ENCODE results near the gene ATP2B2. TPM values are rescaled to one million over a fixed set of nuclear protein-coding genes. Genes with fewer than 3 reads are reported as not detected.

The ATP2B2 gene
- total RNA-seq, 4 donors from 2014 or later = 0.42 to 2.0 (median 1.1) TPM

DNA sequence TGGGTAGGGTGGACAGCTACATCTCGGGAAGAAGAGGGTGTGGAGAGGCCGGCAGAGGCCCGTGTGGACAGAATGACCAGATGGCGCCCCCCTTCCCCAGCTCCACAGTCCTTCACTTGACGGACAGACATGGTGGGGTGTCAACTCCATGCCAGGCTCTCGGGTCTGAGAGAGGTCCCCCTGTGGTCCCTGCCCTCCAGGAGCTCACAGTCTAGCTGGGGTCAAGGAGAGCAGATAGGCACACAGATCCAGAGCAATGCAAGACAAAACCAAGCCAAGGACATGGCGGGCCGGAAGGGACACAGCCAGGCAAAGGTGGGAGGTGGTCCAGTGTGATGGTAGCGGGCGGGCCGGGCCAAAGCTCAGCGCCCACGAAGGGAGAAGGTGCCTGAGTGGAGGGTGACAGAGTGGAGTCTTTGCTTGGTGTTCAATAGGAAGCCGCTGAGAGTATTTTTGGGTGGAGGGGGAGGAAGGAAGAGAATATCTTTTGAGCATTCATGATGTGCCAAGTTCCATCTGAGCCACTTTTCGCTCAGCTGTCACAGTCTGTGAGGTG, 112.4 kb downstream of the ATP2B2 start:
- H3K27me3 ChIP-seq = no peaks in the 10 kb centered on the region
- whole genome bisulfite sequencing, 2 donors = 83 to 94% methylated on average over 15 of the region's 15 CpGs
- peaks cover 0 to 20% (median 6%) of the 10 kb centered on the region in 4 donors for H3K9me3 ChIP-seq
- DNase-seq (ENCODE audit: low spot score in 2 of 2) = no peak
- H3K4me3 ChIP-seq = no peak overlapping the region
- no peak overlapping the region for H3K27ac ChIP-seq
- peaks cover 0 to 35% (median 0%) of the 10 kb centered on the region in 3 donors for H3K36me3 ChIP-seq
- TF ChIP-seq, protein P1, sequence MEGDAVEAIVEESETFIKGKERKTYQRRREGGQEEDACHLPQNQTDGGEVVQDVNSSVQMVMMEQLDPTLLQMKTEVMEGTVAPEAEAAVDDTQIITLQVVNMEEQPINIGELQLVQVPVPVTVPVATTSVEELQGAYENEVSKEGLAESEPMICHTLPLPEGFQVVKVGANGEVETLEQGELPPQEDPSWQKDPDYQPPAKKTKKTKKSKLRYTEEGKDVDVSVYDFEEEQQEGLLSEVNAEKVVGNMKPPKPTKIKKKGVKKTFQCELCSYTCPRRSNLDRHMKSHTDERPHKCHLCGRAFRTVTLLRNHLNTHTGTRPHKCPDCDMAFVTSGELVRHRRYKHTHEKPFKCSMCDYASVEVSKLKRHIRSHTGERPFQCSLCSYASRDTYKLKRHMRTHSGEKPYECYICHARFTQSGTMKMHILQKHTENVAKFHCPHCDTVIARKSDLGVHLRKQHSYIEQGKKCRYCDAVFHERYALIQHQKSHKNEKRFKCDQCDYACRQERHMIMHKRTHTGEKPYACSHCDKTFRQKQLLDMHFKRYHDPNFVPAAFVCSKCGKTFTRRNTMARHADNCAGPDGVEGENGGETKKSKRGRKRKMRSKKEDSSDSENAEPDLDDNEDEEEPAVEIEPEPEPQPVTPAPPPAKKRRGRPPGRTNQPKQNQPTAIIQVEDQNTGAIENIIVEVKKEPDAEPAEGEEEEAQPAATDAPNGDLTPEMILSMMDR (IDR thresholded peaks at IDR 0.05) = no peak
- TF ChIP-seq POLR2A (IDR thresholded peaks at IDR 0.05) (no peak), EP300 (IDR thresholded peaks at IDR 0.05) (no peak)
- peaks cover 0 to 6% (median 0%) of the 10 kb centered on the region in 4 donors for H3K4me1 ChIP-seq

DNA sequence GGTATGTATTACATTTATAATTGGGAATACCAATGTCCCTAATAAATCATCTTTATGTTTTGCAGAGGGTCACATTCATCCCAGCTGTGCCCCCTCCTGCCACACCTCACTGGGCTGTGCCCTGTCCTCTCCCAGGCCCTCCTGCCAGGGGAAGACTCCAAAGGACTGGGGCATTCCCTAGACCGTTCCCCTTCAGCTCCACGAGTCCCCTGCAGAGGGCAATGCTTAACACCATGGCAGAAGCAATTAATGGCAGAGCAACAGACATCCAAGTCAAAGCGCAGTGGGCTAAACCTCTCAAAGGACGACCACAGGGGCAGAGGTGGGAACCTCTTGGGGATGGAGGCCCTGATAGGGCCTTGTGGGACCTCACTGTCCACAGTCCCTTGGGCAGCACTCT, 113.1 kb downstream of the ATP2B2 start:
- peaks cover 0 to 6% (median 0%) of the 10 kb centered on the region in 4 donors for H3K4me1 ChIP-seq
- peaks cover 0 to 27% (median 9%) of the 10 kb centered on the region in 4 donors for H3K9me3 ChIP-seq
- TF ChIP-seq, protein P1 (IDR thresholded peaks at IDR 0.05) = no peak
- TF ChIP-seq POLR2A (IDR thresholded peaks at IDR 0.05) (no peak), EP300 (IDR thresholded peaks at IDR 0.05) (no peak)
- DNase-seq (ENCODE audit: low spot score in 2 of 2) = no peak
- no peak overlapping the region for H3K27ac ChIP-seq
- H3K4me3 ChIP-seq = no peak overlapping the region
- WGBS, 2 donors = 50 to 54% methylated on average over 3 to 4 of the region's 4 CpGs
- no peaks in the 10 kb centered on the region for H3K27me3 ChIP-seq
- H3K36me3 ChIP-seq = peaks cover 0 to 42% (median 0%) of the 10 kb centered on the region in 3 donors

DNA sequence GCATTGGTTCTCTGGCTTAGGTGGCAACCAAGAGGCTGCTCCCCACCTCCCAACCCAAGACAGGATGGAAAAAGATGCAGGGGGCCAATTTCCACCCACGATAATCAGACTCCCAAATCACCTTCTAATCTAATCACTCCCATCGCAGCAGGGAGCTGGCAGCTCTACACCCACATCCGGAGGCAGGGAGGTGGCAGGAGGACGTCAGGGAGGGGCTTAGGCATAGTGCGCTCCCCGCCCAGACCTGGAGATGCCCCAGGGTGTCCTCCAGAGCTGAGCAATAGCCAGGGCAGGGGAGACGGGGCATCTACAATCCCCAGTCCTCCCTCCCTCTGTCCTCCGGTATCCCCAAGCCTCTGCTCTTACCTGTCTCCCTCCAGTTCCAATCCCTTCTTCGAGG, 114.0 kb downstream of the ATP2B2 start:
- TF ChIP-seq, protein P1 (IDR thresholded peaks at IDR 0.05) = no peak
- TF ChIP-seq POLR2A (IDR thresholded peaks at IDR 0.05) (no peak), EP300 (IDR thresholded peaks at IDR 0.05) (no peak)
- Histone ChIP-seq H3K27me3 (no peaks in the 10 kb centered on the region), H3K4me3 (no peak overlapping the region), H3K9me3 (peaks cover 0 to 36% (median 9%) of the 10 kb centered on the region in 4 donors), H3K4me1 (peaks cover 0 to 6% (median 0%) of the 10 kb centered on the region in 4 donors), H3K36me3 (peaks cover 0 to 51% (median 0%) of the 10 kb centered on the region in 3 donors), H3K27ac (no peak overlapping the region)
- 79 to 86% methylated on average over 9 of the region's 9 CpGs for WGBS, 2 donors
- no peak for DNase-seq (ENCODE audit: low spot score in 2 of 2)

DNA sequence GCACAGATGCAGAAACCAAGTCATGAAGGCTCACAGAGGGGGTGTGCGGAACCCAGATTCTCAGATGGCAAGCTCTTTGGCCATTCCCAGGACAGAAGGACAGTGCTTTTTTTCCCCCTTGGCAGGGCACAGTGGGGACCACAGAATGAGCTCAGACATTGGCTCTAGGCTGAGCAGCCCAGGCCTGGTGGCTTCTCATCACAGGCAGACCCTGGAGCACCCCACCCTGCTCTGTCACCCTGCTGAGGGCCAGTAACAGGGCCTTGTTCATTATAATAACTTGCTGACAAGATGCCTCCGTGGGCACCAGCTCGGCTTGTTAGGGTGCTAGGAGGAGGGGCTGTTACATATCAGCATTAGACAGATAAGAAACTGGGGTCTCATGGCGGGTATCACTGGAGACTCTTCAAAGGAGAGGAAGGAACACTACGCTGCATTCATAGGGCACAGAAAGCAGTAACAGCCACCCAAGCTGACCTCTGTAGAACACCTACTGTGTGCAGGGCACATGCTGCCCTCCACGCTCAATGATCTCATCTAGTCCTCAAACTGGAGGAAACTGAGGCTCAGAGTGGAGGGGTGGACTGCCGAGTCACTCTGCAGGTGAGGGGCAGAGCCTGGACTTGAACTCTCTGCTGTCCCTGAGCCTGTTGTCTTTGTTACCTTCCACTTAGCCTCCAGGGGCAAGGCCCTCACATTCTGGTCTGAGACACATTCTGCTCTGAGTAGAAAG, 114.6 kb downstream of the ATP2B2 start:
- H3K4me1 ChIP-seq = peaks cover 0 to 6% (median 0%) of the 10 kb centered on the region in 4 donors
- H3K36me3 ChIP-seq = peaks cover 0 to 54% (median 0%) of the 10 kb centered on the region in 3 donors
- TF ChIP-seq POLR2A (IDR thresholded peaks at IDR 0.05) (no peak), EP300 (IDR thresholded peaks at IDR 0.05) (no peak)
- TF ChIP-seq, protein P1 (IDR thresholded peaks at IDR 0.05) = no peak
- WGBS, 2 donors = 88 to 96% methylated on average over 7 of the region's 7 CpGs
- H3K4me3 ChIP-seq = no peak overlapping the region
- H3K27me3 ChIP-seq = no peaks in the 10 kb centered on the region
- H3K9me3 ChIP-seq = peaks cover 0 to 36% (median 9%) of the 10 kb centered on the region in 4 donors
- DNase-seq (ENCODE audit: low spot score in 2 of 2) = no peak
- H3K27ac ChIP-seq = peak overlapping the region in 1 of 4 donors; percentile 26

DNA sequence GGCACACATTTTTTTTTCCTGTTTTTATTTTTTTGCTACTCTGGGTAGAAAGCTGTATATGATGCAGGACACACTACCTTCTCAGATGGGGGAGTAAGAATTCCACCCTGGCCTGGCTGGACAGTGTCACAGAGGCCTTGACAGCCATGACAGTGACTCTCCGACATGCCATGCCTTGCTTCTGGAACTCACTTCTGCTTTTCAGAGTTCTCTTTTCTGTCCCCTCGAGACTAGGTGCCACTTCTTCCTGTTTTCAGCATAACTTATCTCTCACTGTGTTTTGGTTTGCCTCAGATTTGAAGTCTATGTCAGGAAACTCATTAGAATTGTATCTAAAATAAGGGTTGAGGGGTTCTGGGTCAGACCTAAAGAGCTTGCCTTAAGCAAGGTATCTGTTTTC, 115.4 kb downstream of the ATP2B2 start:
- Histone ChIP-seq H3K27me3 (no peaks in the 10 kb centered on the region), H3K4me1 (peaks cover 0 to 6% (median 0%) of the 10 kb centered on the region in 4 donors), H3K27ac (peak overlapping the region in 1 of 4 donors; percentile 26), H3K36me3 (peaks cover 0 to 52% (median 0%) of the 10 kb centered on the region in 3 donors), H3K9me3 (peaks cover 0 to 36% (median 9%) of the 10 kb centered on the region in 4 donors), H3K4me3 (no peak overlapping the region)
- TF ChIP-seq EP300 (IDR thresholded peaks at IDR 0.05) (no peak), POLR2A (IDR thresholded peaks at IDR 0.05) (no peak)
- TF ChIP-seq, protein P1 (IDR thresholded peaks at IDR 0.05) = no peak
- 55 to 73% methylated on average over 2 of the region's 2 CpGs for WGBS, 2 donors
- DNase-seq (ENCODE audit: low spot score in 2 of 2) = no peak

All from tibial nerve (tissue), 4 donors.